ENCODE data around the gene SBF1.

DNA sequence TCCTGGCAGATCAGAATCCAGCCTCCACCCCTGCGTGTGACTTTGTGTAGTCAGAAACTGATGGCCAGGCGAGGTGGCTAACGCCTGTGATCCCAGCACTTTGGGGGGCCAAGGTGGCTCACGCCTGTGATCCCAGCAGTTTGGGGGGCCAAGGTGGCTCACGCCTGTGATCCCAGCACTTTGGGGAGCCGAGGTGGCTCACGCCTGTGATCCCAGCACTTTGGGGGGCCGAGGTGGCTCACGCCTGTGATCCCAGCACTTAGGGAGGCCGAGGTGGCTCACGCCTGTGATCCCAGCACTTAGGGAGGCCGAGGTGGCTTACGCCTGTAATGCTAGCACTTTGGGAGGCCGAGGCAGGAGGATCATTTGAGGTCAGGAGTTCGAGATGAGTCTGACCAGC, 38.3 kb upstream of the SBF1 start:
- TF ChIP-seq, protein P1, sequence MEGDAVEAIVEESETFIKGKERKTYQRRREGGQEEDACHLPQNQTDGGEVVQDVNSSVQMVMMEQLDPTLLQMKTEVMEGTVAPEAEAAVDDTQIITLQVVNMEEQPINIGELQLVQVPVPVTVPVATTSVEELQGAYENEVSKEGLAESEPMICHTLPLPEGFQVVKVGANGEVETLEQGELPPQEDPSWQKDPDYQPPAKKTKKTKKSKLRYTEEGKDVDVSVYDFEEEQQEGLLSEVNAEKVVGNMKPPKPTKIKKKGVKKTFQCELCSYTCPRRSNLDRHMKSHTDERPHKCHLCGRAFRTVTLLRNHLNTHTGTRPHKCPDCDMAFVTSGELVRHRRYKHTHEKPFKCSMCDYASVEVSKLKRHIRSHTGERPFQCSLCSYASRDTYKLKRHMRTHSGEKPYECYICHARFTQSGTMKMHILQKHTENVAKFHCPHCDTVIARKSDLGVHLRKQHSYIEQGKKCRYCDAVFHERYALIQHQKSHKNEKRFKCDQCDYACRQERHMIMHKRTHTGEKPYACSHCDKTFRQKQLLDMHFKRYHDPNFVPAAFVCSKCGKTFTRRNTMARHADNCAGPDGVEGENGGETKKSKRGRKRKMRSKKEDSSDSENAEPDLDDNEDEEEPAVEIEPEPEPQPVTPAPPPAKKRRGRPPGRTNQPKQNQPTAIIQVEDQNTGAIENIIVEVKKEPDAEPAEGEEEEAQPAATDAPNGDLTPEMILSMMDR (IDR thresholded peaks at IDR 0.05; ENCODE audit: low read depth, low read length) = no peak
- TF ChIP-seq EZH2phosphoT487 (IDR thresholded peaks at IDR 0.05; ENCODE audit: low read depth) = no peak
